WERI-Rb-1 (cell line): ENCODE measurements around the gene ADGB.
"Not testable (repeated sequence)": the region's sequence is repeated elsewhere in the genome, so short reads cannot be mapped to it uniquely, and the experiment has no call there.

Source experiments
- DNase-seq: peaks from one replicate; pipeline ENCODE4 v3.0.0-alpha.2; 2020
- H3K27ac ChIP-seq: fragments of 250-450 bp; sonication (Bioruptor Pico); 2 replicates; pipeline ENCODE4 v1.5.1; 2020; ENCODE audit warnings: mild to moderate bottlenecking, moderate library complexity
- H3K27me3 ChIP-seq: fragments of 250-450 bp; sonication (Bioruptor Pico); 2 replicates; pipeline ENCODE4 v1.5.1; 2021; ENCODE audit warnings: mild to moderate bottlenecking, low read depth, moderate library complexity; ENCODE audit not compliant: insufficient read depth, severe bottlenecking
- H3K36me3 ChIP-seq: fragments of 250-450 bp; sonication (Bioruptor Pico); 2 replicates; pipeline ENCODE4 v1.5.1; 2020; ENCODE audit warnings: mild to moderate bottlenecking, moderate library complexity
- H3K4me3 ChIP-seq: 2 replicates; pipeline ENCODE4 v1.5.1; 2011; ENCODE audit warnings: low read depth, mild to moderate bottlenecking, control low read depth, low read length
- H3K9me3 ChIP-seq: fragments of 250-450 bp; sonication (Bioruptor Pico); 2 replicates; pipeline ENCODE4 v1.5.1; 2021; ENCODE audit warnings: mild to moderate bottlenecking, moderate library complexity; ENCODE audit not compliant: severe bottlenecking
- CTCF ChIP-seq: IDR thresholded peaks from 2 replicates; pipeline ENCODE4 v1.5.1; 2011; ENCODE audit warnings: low read depth, mild to moderate bottlenecking, control low read depth, inconsistent platforms, low read length

Gene ADGB

GRCh38 chr6:146803601-146804000 lies 204.8 kb downstream of the ADGB start:
- Histone ChIP-seq H3K27ac (no peak overlapping the region), H3K4me3 (no peak overlapping the region), H3K27me3 (no peaks in the 10 kb centered on the region), H3K9me3 (no peaks in the 10 kb centered on the region), H3K36me3 (no peaks in the 10 kb centered on the region)
- DNase-seq: no peak
- TF ChIP-seq CTCF: no peak

GRCh38 chr6:146805546-146806325 lies 207.0 kb downstream of the ADGB start:
- Histone ChIP-seq H3K36me3 (no peaks in the 10 kb centered on the region), H3K27ac (no peak overlapping the region), H3K4me3 (no peak overlapping the region), H3K27me3 (no peaks in the 10 kb centered on the region), H3K9me3 (no peaks in the 10 kb centered on the region)
- no peak for DNase-seq
- no peak for TF ChIP-seq CTCF

- H3K27me3 ChIP-seq, H3K9me3 ChIP-seq, H3K36me3 ChIP-seq, H3K27ac ChIP-seq, DNase-seq, H3K4me3 ChIP-seq: not testable (repeated sequence)
These were observed 210.2 kb downstream of the ADGB start for GRCh38 chr6:146809014-146809413.

- H3K27me3 ChIP-seq, H3K4me3 ChIP-seq, DNase-seq, H3K27ac ChIP-seq, H3K9me3 ChIP-seq, H3K36me3 ChIP-seq: not testable (repeated sequence)
These were observed 214.1 kb downstream of the ADGB start for GRCh38 chr6:146812811-146813321.

GRCh38 chr6:146813554-146813953 lies 214.8 kb downstream of the ADGB start:
- Histone ChIP-seq H3K27me3 (no peaks in the 10 kb centered on the region), H3K27ac (no peak overlapping the region), H3K36me3 (no peaks in the 10 kb centered on the region), H3K4me3 (no peak overlapping the region), H3K9me3 (no peaks in the 10 kb centered on the region)
- TF ChIP-seq CTCF: no peak
- DNase-seq: no peak

GRCh38 chr6:146814148-146814750 lies 215.5 kb downstream of the ADGB start:
- no peak for TF ChIP-seq CTCF
- DNase-seq: no peak
- H3K27me3 ChIP-seq: no peaks in the 10 kb centered on the region
- no peaks in the 10 kb centered on the region for H3K36me3 ChIP-seq
- H3K9me3 ChIP-seq: no peaks in the 10 kb centered on the region
- H3K4me3 ChIP-seq: no peak overlapping the region
- H3K27ac ChIP-seq: no peak overlapping the region

- not testable (repeated sequence) for DNase-seq, H3K9me3 ChIP-seq, H3K36me3 ChIP-seq, H3K27ac ChIP-seq, H3K27me3 ChIP-seq, H3K4me3 ChIP-seq
These were observed 217.0 kb downstream of the ADGB start for GRCh38 chr6:146815511-146816462.
